Activated T-helper 1 cell treated with Interleukin-2 at 50 U/mL for 16 hours (primary cell): ENCODE measurements around the gene KRTAP20-1.

Experiments
- DNase-seq: peaks from one replicate; pipeline ENCODE4 v3.0.0-alpha.2; 2020; ENCODE audit warnings: low read depth

Gene KRTAP20-1, protein sequence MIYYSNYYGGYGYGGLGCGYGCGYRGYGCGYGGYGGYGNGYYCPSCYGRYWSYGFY

DNA sequence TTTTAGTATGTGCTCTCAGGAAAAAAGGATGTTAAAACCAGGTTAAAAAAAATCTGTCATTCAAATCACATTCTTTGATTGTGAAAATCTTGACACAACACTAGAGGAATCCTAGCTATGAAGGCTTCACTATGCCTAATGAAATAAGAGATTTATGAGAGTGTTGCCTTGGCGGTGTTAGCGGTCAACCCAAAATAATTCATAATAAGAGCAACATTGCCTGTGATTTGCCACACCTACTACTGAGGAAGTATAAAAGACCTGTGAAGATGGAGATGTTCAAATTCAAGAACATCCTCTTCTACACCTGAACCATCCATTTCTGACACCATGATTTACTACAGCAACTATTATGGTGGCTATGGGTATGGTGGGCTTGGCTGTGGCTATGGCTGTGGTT lies at the start of gene KRTAP20-1:
Gene KRTAP20-1 (plus strand): TSS at position 301 of the 400 bp plus-strand sequence. CDS start 30 bp downstream, at position 331.
- DNase-seq = no peak

DNA sequence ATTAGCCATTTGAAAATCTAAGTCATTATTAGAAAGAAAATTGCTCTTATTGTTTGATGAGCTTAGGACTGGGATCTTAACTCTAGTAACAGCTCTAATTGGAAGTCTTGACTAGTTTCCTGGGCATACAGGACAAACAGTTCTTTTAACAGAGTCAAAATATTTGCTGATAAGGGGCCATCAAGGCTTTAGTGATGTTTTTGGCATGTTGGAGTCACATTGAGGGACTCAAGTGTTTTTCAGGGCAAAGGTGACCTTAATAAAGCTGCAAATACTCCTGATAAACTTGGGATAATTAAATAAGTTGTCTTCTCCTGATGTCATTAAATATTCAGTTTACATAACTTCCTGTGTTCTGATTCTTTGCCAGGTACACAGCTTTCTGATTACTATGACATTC lies 48.6 kb upstream of the KRTAP20-1 start:
- DNase-seq = no peak

DNA sequence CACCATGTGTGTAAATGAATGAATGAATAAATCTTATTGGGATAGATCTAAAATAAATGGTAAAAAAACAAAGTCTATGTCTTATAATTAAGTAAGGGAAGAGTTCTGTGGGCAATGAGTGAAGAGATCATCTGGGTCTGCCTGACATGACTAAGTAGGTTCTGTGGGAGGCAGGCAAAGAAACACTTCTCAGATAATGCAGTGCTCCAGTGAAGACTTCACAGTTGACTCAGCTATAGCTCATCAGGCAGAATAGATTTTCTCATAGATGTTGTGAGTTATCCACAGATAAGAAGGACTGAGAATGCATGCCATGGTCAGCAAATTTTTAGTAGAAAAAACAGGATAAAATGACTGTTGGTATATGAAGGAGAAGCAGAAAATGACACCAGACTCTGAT lies 38.5 kb upstream of the KRTAP20-1 start:
- DNase-seq = no peak

DNA sequence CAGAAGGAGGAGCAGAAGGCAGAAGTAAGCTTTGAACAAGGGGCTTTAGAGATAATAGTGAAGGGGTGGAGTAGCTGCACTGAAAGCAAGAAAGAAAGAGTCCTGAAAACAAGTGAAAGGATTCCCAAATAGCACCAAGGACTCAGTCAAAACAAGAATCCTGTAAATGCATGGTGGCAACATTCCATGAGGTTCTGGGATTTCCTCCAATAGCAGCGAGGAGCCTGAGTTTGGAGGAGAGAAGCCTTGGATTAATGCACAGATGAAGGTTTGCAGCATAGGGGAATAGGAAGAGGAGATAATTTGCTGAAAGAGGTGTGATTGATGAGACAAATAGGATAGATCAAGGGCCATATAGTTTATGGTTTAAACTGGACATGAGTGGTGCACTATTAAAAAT lies 36.9 kb upstream of the KRTAP20-1 start:
- DNase-seq = no peak

DNA sequence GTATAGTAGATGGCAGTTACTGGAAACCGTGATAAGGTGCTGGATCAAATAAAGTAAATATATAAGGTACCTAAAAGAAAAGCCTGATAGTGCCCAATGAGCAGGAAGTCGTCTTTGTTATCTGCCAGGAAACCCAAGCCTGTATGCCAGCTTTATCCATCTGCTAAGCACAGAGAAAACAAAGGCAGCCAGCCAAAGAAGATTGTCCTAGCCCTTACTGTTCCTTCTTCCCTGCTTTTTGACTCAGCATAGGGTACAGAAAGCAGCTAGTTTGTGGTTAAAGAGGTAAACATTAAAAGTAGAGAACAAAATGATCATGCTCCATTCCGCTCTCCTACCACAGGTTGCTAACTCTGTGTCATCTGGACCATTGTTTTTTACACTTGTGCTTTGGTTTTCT lies 36.1 kb upstream of the KRTAP20-1 start:
- DNase-seq = no peak

DNA sequence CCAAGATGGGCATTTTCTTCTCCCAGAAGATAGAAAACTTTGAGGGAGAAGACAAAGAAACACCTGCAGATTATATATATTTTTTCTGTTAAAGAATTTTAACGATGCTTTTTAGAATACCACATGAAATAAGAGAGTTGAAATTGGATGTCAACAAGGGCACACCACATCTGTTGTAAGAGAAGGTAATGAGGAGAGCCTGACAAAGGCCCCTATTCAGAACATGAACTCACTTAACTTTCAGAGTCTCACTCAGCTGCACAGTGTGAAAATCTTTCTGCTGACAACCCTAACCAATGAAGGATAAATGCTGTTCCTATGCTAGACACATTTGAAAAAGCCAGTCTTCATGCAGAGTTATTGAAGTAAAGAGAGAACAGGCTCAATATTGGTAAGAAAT lies 33.4 kb upstream of the KRTAP20-1 start:
- no peak for DNase-seq

DNA sequence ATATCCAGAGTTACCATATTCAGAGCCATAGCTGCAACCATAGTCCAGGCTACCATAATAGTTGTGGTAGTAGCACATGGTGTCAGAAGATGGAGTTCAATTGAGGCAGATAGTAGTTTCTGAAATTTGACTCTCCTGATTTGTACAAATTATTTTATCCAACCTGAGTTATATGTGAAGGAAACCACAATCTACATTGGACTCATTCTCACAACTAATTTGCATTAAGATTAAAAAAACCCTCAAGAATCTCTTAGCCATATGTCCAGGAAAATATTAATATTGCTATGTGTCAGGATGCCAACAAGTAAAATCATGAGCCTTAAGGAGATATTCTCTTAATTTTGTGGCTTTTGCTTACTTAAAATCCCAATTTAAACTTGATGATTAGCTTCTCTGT lies 25.9 kb upstream of the KRTAP20-1 start, which contains the start of gene KRTAP22-2:
Gene KRTAP22-2 (minus strand): TSS at position 101 of the 400 bp plus-strand sequence.
- no peak for DNase-seq

DNA sequence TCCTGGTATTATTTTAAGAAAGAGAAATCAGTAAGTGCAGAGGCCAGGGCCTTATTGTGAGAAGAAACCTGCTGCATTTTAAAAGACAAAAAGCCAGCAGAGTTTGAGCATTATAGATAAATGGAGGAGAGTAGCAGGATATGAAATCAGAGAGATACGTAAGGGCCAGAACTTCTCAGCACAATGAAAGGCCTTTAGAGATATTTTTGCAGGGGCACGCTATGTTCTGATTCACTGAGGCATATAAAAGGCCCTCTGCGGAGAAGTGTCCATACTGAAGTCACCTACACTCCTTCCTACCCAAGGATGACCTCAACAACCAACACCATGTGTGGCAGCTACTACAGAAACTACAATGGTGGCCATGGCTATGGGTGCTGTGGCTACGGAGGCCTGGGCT lies 24.1 kb upstream of the KRTAP20-1 start, which contains the start of gene KRTAP6-3:
Gene KRTAP6-3 (plus strand): TSS at position 301 of the 400 bp plus-strand sequence. CDS start 6 bp downstream, at position 307.
- DNase-seq = no peak

DNA sequence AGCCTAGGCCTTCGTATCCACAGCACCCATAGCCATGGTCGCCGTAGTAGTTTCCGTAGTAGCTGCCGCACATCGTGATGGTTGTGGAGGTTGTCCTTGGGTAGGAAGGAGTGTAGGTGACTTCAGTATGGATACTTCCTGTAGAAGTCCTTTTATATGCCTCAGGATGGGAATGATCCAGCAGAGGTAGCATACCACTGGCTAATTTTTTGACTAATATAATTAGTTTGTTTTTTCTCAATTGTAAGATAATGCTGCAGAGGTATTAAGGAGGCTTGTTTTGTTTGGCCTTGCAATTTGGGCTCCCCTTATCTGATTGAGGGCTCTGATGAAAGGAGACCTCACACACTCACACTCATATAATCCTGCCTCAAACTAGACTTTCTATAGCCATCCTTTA lies 17.4 kb upstream of the KRTAP20-1 start, which contains the start of gene KRTAP6-2:
Gene KRTAP6-2 (minus strand): TSS at position 101 of the 400 bp plus-strand sequence. CDS start 28 bp downstream, at position 73.
- DNase-seq = no peak

DNA sequence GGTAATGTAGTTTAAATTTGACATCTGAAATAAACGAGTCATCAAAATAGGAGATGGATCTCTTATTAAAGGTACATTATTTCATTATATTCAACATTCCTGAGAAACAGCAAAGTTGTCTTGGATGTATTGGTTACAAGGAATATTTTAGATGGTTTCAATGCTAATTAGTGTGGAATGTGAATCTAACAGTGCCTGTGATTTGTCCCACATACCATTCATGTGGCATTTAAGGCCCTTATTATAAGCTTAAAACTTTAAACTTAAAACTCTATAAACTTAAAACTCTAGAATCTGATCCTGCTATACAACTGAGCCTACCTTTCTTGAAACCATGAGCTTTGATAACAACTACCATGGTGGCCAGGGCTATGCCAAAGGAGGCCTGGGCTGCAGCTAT lies 15.4 kb upstream of the KRTAP20-1 start, which contains the start of gene KRTAP22-1:
Gene KRTAP22-1 (plus strand): TSS at position 301 of the 400 bp plus-strand sequence.
- DNase-seq = no peak

DNA sequence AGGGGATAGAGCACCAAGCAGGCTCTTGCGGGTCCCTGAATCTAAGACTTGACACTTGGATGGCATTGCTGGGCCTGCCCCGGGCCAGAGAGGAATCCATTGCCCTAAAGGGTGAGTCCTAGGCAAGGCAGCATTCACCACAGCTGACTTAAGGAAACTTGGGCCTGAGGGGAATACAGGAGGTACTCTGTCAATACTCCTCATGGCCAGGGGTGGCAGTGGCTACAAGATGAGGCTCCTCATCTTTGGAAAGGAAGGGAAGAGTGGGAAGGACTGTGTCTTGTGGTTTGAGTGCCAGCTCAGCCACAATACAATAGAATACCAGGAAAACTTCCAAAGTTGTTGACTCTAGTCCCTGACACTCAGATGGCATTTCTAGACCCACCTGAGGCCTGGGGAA lies 10.3 kb upstream of the KRTAP20-1 start:
- DNase-seq = no peak

DNA sequence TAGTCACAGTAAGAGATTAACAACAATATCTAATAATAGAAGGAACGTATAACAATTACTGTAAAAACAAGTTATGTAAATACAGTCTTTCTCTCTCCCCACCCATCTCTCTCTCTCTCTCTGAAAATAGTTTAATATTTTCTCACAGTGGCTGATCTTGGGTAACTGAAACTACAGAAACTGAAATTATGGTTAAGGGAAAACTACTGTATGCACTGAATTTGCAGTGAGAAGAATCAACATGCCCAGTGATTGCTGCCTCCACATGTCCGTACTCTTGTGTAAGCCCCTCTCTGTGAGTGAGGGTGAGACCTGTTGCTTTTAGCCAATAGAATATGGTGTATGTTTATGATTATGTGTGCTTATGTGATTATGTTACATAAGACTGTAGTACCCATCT lies 4.1 kb upstream of the KRTAP20-1 start:
- no peak for DNase-seq

DNA sequence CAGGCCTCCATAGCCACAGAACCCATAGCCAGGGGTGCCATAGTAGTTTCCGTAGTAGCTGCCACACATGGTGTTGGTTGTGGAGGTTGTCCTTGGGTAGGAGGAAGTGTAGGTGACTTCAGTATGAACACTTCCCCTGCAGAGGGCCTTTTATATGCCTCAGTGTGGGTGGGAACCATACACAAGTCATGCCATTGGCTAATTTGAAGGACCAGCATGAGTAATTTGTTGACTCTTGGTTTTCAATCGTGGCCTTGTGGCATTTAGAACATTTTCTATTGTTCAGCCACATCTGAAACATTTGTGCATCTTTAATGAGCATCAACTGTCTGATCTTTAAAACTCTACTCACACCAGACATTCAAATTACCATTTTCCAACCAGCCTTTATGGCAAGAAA lies 2.4 kb upstream of the KRTAP20-1 start, which contains the start of gene KRTAP6-1:
Gene KRTAP6-1 (minus strand): TSS at position 95 of the 400 bp plus-strand sequence. CDS start 26 bp downstream, at position 69.
- no peak for DNase-seq

DNA sequence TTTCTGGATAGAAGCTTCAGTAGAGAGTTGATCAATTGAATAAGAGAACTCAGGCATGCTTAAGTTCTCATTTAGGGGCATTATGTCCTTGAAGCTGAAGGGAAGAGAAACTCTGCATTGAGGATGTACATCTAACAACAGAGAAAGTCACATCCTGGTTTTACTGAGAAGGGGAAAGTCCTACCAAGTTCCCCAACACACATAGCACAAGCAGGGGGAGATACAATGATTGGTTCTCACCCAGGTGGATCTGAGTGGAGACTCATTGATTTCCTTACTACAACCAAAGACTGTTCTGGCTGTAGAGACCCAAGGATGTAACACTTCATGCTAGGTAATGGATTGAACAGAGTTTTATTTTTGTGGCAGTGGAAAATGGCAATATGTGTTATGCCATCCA lies 1.0 kb upstream of the KRTAP20-1 start:
- DNase-seq = no peak

DNA sequence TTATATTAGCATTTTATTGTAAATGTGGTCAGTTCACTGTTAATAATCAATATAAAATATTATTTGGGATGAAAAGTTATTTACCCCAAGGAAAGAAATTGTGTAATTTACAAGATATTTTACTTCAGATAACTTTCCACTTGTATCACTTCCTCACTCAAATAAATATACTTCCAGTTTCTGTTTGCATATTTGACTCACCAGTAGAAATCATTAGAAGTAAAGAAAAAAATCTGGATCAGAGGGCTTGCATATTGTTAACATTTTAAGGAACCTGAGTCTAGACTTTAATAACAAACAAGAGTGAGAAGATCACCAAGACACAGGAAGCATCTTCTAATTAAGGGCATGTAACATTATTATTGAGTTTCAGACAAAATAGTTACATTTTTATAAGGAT lies 3.9 kb downstream of the KRTAP20-1 start:
- DNase-seq = no peak

DNA sequence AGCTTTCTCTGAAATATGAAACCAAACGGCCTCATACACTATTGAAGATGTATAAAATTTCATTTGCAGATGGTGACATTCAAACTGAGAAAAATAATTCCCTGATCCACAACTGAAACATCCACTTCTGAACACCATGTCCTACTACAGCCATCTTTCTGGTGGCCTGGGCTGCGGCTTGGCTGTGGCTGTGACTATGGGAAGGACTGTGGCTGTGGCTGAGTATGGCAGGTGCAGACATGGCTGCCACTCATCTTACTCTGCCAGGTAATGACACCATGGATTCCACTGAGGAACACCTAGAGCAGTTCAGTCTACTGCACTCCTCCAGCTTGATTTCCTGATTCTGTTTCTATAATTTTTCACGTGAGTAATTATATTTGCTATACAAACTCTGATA lies 4.3 kb downstream of the KRTAP20-1 start, which contains the start of gene KRTAP20-4:
Gene KRTAP20-4 (plus strand): TSS at position 106 of the 400 bp plus-strand sequence.
- no peak for DNase-seq

DNA sequence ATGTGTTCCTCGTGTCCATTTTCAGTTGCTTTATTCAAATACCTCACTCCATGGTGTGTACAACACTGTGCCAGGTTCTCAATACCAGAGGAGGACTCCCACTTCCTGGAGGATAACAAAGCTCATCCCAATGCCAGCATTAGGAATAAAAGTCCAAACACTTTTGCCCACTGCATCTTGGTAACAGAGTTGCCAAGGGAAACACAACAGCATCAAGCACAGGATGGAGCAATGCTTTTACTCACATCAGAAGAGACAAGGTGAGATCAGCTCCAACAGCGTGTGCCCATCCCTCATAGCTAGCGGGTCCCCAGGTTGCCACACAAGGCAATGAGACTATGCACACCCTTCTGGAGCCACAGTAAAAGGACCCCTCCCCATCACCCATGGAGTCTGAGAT lies 7.1 kb downstream of the KRTAP20-1 start:
- DNase-seq = no peak

DNA sequence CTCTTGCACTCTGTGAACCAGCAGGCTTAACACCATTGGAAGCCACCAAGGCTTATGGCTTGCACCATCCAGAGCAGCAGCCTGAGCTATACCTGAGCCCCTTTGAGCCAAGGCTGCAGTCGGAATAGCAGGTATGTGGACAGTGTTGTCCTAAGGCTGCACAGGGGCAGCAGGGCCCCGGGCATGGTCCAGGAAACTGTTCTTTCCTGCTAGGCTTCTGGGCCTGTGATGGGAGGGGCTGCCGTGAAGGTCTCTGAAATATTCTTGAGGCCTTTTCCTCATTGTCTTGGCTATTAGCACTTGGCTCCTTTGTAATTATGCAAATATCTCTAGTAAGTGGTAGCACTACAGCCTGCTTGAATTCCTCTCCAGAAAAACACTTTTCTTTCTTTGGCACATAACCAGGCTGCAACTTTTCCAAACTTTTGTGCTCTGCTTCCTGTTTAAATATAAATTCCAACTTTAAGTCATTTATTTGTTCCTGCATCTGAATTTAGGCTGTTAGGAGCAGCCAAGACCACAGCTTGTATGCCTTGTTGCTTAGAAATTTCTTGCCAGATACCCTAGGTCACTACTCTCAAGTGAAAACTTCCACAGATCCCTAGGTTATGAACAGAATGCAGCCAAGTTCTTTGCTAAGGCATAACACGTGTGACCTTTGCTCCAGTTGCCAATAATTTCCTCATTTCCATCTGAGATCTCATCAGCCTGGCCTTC lies 9.4 kb downstream of the KRTAP20-1 start:
- no peak for DNase-seq

DNA sequence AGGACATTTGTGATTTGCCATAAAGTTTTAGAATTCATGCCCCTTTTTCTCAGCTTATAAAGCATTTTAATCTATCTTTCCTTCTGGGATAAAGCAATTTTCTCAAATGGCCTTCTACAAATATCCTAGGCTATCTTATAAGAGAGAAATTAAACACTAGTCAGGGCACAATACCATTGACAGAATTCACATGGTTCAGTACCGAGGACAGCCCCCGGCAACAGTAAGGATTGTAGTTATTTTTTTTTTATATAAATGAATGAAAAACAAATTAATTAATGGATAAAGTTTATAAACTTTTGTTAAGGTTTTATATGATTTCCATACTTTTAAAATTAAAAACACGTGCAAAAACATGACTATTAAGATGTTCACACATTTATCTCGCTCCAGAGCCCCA lies 11.9 kb downstream of the KRTAP20-1 start:
- no peak for DNase-seq

DNA sequence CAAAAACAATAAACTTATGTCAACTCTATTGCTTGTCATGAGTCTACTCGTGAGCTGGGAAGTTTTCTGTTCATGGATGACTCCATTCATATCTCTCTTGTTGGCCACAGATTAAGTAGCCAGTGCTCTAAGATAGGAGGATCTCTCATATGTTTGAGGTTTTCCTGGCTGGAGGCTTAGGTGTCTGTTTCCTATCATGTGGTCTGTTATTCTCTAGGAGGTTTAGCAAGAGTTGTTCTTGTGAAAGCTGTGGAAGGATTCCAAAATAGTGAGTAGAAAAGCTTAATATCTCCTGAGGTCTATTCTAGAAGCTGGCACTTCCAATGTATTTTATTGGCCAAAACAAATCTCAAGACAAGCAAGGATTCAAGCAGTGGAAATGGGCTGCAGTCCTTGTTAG lies 13.0 kb downstream of the KRTAP20-1 start:
- DNase-seq = no peak

DNA sequence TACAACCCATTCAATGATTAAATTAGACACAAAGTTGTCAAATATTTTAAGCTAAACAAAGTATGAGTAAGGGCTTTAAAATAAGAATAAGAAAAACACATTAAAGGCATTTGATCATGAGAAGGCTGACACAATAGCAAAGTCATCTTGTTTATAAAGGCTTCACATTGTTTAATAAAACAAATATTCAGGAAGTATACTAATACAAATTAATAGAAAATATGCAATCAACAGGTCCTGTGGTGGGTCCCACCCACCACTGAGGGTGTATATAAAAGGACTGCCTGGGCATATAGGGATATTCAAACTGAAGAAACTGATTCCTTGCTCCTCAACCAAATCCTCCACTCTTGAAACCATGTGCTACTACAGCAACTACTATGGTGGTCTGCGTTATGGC lies 18.7 kb downstream of the KRTAP20-1 start, which contains the start of gene KRTAP20-2:
Gene KRTAP20-2 (plus strand): TSS at position 301 of the 400 bp plus-strand sequence. CDS start 58 bp downstream, at position 359.
- DNase-seq = no peak

DNA sequence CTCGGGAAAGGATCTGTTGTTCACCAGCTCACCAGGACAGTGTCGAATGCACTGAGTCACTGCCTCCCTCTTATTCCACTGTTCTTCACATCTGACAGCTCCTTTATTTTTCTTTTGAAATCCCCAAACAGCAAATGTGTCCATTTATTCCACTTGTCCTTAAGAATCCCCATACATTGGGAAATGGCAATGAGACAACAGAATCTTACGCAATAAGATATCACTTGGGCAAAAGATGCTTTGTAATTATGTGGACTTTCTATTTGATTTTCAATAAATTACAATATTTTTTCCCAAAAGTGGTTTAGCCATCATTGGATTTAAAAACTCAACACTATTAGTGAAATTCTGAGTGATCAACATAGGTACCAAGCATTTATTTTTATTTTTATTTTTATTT lies 22.5 kb downstream of the KRTAP20-1 start:
- DNase-seq = no peak

DNA sequence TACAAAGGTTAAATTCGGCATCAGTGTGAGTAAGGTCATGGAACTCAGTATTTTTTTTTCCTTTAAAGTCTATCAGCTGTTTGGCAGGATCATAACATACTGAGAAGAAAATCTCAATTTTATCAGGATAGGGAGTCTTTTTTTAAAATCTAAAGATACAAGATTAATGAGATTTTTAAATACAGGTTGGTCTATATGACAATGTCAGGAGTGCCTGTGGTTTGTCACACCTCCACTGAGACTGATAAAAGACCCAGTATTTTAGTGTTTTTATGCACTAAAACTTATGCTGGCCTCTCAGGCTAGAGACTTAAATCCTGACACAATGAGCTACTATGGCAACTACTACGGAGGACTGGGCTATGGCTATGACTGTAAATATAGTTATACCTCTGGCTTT lies 26.3 kb downstream of the KRTAP20-1 start, which contains the start of gene KRTAP20-3:
Gene KRTAP20-3 (plus strand): TSS at position 301 of the 400 bp plus-strand sequence.
- DNase-seq = no peak
